ENCODE data around the gene TP53TG3B. TPM values are rescaled to one million over a fixed set of nuclear protein-coding genes. Genes with fewer than 3 reads are reported as not detected.
"Not testable (repeated sequence)": the region's sequence is repeated elsewhere in the genome, so short reads cannot be mapped to it uniquely, and the experiment has no call there.

Gene TP53TG3B
- total RNA-seq = not detected
- long read RNA-seq = 0 reads

GRCh38 chr16:33360541-33360940, at the start of gene TP53TG3B:
Gene TP53TG3B, plus strand, starts transcription at chr16:33360841. Its CDS starts 68 bp downstream, at chr16:33360909.
- H3K27me3 ChIP-seq; H3K4me1 ChIP-seq; ATAC-seq; intact Hi-C loops (cut with DNase I); DNase-seq; H3K27ac ChIP-seq; H3K9me3 ChIP-seq; H3K36me3 ChIP-seq; H3K4me3 ChIP-seq: not testable (repeated sequence)

GRCh38 chr16:33336226-33337012, 24.2 kb upstream of the TP53TG3B start:
- H3K4me3 ChIP-seq; H3K4me1 ChIP-seq; H3K27ac ChIP-seq; H3K9me3 ChIP-seq; H3K36me3 ChIP-seq; H3K27me3 ChIP-seq; DNase-seq; ATAC-seq; intact Hi-C loops (cut with DNase I): not testable (repeated sequence)

- ATAC-seq; H3K9me3 ChIP-seq; H3K27me3 ChIP-seq; H3K4me3 ChIP-seq; DNase-seq; H3K27ac ChIP-seq; intact Hi-C loops (cut with DNase I); H3K4me1 ChIP-seq; H3K36me3 ChIP-seq: not testable (repeated sequence)
Observed at GRCh38 chr16:33337627-33338542, 22.8 kb upstream of the TP53TG3B start.

- H3K4me1 ChIP-seq; intact Hi-C loops (cut with DNase I); H3K27me3 ChIP-seq; ATAC-seq; DNase-seq; H3K9me3 ChIP-seq; H3K36me3 ChIP-seq; H3K27ac ChIP-seq; H3K4me3 ChIP-seq: not testable (repeated sequence)
Observed at GRCh38 chr16:33338543-33338951, 22.1 kb upstream of the TP53TG3B start.

GRCh38 chr16:33339093-33340061, 21.3 kb upstream of the TP53TG3B start:
- H3K27me3 ChIP-seq; H3K4me1 ChIP-seq; intact Hi-C loops (cut with DNase I); H3K36me3 ChIP-seq; H3K4me3 ChIP-seq; DNase-seq; H3K9me3 ChIP-seq; H3K27ac ChIP-seq: not testable (repeated sequence)
- peak; percentile 87 for ATAC-seq

Other genes with a start within 250 kb of the TP53TG3B start
- gene TP53TG3C, start 166.6 kb upstream of the TP53TG3B start, total RNA-seq = not detected
- not detected for gene TP53TG3E, start 56.5 kb upstream of the TP53TG3B start, total RNA-seq
- not detected for gene TP53TG3F, start 98.8 kb downstream of the TP53TG3B start, total RNA-seq